OCI-LY7 (cell line): ENCODE data around the gene EEF1AKMT3. TPM values are rescaled to one million over a fixed set of nuclear protein-coding genes. Genes with fewer than 3 reads are reported as not detected.

Experiments
- BruUV-seq: library from RNA; stranded (reverse); fragments of 400-500 nt; replicated peaks from 2 replicates; lab custom pipeline; 2021; lab: Mats Ljungman, UMichigan
- CTCF ChIA-PET: fragments of 300-600 bp; sonication (Branson Sonifier 250); formaldehyde crosslinking; loops from one replicate; lab custom pipeline; 2022; ENCODE audit warnings: antibody characterized with exemption; ENCODE audit not compliant: unreplicated experiment; lab: Charles Lee
- POLR2A ChIA-PET: fragments of 300-600 bp; sonication (Branson Sonifier 250); formaldehyde crosslinking; loops from one replicate; lab custom pipeline; 2022; ENCODE audit warnings: antibody characterized with exemption; lab: Charles Lee
- DNase-seq: peaks from one replicate; pipeline ENCODE4 v3.0.0-alpha.2; 2015; ENCODE audit warnings: low spot score
- H2AFZ ChIP-seq: fragments of 200-600 bp; sonication (generic), shearing (Covaris generic); 2 replicates; pipeline ENCODE4 v1.6.1; 2014; ENCODE audit warnings: mild to moderate bottlenecking, antibody characterized with exemption, low read length, moderate library complexity
- H3K27ac ChIP-seq: fragments of 200-600 bp; sonication (generic); 2 replicates; pipeline ENCODE4 v1.5.1; 2014; ENCODE audit warnings: mixed run types, low read depth, mild to moderate bottlenecking, moderate library complexity, low read length, inconsistent platforms; ENCODE audit not compliant: poor library complexity, severe bottlenecking
- H3K36me3 ChIP-seq: fragments of 200-600 bp; sonication (generic); 2 replicates; pipeline ENCODE4 v1.6.1; 2014; ENCODE audit warnings: mild to moderate bottlenecking, antibody characterized with exemption, low read length, moderate library complexity, mixed read lengths; ENCODE audit not compliant: insufficient read depth
- H3K4me1 ChIP-seq: fragments of 200-600 bp; sonication (generic); 2 replicates; pipeline ENCODE4 v1.5.1; 2014; ENCODE audit warnings: mild to moderate bottlenecking, low read length; ENCODE audit not compliant: insufficient read depth, poor library complexity, severe bottlenecking
- H3K4me2 ChIP-seq: fragments of 200-600 bp; sonication (generic); 2 replicates; pipeline ENCODE4 v1.6.1; 2014; ENCODE audit warnings: mild to moderate bottlenecking, low read length
- H3K4me3 ChIP-seq: fragments of 200-600 bp; sonication (generic); 2 replicates; pipeline ENCODE4 v1.5.1; 2014; ENCODE audit warnings: mild to moderate bottlenecking, low read depth, low read length; ENCODE audit not compliant: poor library complexity, severe bottlenecking
- H3K79me2 ChIP-seq: fragments of 200-600 bp; sonication (generic); 2 replicates; pipeline ENCODE4 v1.6.1; 2016; ENCODE audit warnings: low read depth, mild to moderate bottlenecking, low read length, moderate library complexity, mixed read lengths; ENCODE audit not compliant: insufficient read depth
- H3K9me2 ChIP-seq: fragments of 200-600 bp; sonication (generic); 2 replicates; pipeline ENCODE4 v1.6.1; 2016; ENCODE audit warnings: mild to moderate bottlenecking, low read length, mixed read lengths; ENCODE audit not compliant: insufficient read depth
- H3K9me3 ChIP-seq: fragments of 200-600 bp; sonication (generic); 2 replicates; pipeline ENCODE4 v1.6.1; 2014; ENCODE audit warnings: mild to moderate bottlenecking, mixed run types, low read length, mixed read lengths
- H4K20me1 ChIP-seq: fragments of 200-600 bp; sonication (generic); 2 replicates; pipeline ENCODE4 v1.6.1; 2014; ENCODE audit warnings: mild to moderate bottlenecking, antibody characterized with exemption, low read length, moderate library complexity, mixed read lengths; ENCODE audit not compliant: insufficient read depth
- EZH2phosphoT487 ChIP-seq: fragments of 200-600 bp; sonication (generic); IDR thresholded peaks from 2 replicates; pipeline ENCODE4 v1.6.1; 2018; ENCODE audit warnings: low read depth, borderline replicate concordance, mild to moderate bottlenecking, mixed run types, antibody characterized with exemption, low read length, moderate library complexity, mixed read lengths
- intact Hi-C: fragments of 100-400 bp; cut with micrococcal nuclease; formaldehyde crosslinking; loops from one replicate; pipeline ENCODE4 v1.10.0; 2022; ENCODE audit not compliant: unreplicated experiment
- total RNA-seq, 2 experiments: library from RNA; depleted of rRNA in 1 of 2; stranded (reverse); fragments of >200 nt in 1 of 2; shearing (Covaris generic) in 1 of 2; gene quantifications; 2 replicates each; pipeline ENCODE4 v1.2.3, GENCODE V29; 2014 to 2022
- TF ChIP-seq, protein P1 (sequence below): fragments of 200-600 bp; sonication (generic); conservative IDR thresholded peaks from 2 replicates; pipeline ENCODE4 v1.5.1; 2014; ENCODE audit warnings: mild to moderate bottlenecking, antibody characterized with exemption, low read length, moderate library complexity, mixed read lengths

EEF1AKMT3 gene
- total RNA-seq, 2 experiments from 2014 or later, result 3.4 to 6.3 TPM

GRCh38 chr12:57823131-57823907, 50.9 kb downstream of the EEF1AKMT3 start:
- Histone ChIP-seq H3K27ac (no peak overlapping the region), H3K4me3 (no peak overlapping the region), H3K4me2 (no peak overlapping the region), H2AFZ (no peak overlapping the region), H3K4me1 (no peaks in the 10 kb centered on the region), H4K20me1 (no peaks in the 10 kb centered on the region), H3K36me3 (peaks cover 70% of the 10 kb centered on the region), H3K79me2 (no peaks in the 10 kb centered on the region), H3K9me2 (no peaks in the 10 kb centered on the region), H3K9me3 (no peaks in the 10 kb centered on the region)
- DNase-seq, result no peak
- ChIA-PET POLR2A (interaction anchor here (0.6 kb wide), 1 partner anchor 99 kb away, joined by 3 read pairs; no protein-coding TSS in a partner anchor), CTCF (no interaction called here)
- TF ChIP-seq EZH2phosphoT487, result no peak
- TF ChIP-seq, protein P1, sequence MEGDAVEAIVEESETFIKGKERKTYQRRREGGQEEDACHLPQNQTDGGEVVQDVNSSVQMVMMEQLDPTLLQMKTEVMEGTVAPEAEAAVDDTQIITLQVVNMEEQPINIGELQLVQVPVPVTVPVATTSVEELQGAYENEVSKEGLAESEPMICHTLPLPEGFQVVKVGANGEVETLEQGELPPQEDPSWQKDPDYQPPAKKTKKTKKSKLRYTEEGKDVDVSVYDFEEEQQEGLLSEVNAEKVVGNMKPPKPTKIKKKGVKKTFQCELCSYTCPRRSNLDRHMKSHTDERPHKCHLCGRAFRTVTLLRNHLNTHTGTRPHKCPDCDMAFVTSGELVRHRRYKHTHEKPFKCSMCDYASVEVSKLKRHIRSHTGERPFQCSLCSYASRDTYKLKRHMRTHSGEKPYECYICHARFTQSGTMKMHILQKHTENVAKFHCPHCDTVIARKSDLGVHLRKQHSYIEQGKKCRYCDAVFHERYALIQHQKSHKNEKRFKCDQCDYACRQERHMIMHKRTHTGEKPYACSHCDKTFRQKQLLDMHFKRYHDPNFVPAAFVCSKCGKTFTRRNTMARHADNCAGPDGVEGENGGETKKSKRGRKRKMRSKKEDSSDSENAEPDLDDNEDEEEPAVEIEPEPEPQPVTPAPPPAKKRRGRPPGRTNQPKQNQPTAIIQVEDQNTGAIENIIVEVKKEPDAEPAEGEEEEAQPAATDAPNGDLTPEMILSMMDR, result no peak
- intact Hi-C loops, result no loop called here
- BruUV-seq, result no TSS peak

GRCh38 chr12:57823908-57824640, 51.7 kb downstream of the EEF1AKMT3 start:
- no peak for DNase-seq
- no peak overlapping the region for H3K4me3 ChIP-seq
- no peaks in the 10 kb centered on the region for H3K79me2 ChIP-seq
- ChIA-PET CTCF (no interaction called here), POLR2A (interaction anchor here (0.6 to 1.1 kb wide), 2 partner anchors 71 to 76 kb away, joined by 3 read pairs; no protein-coding TSS in a partner anchor)
- intact Hi-C loops, result no loop called here
- no peak overlapping the region for H3K27ac ChIP-seq
- no peaks in the 10 kb centered on the region for H3K9me2 ChIP-seq
- TF ChIP-seq, protein P1, result no peak
- TF ChIP-seq EZH2phosphoT487, result no peak
- no peaks in the 10 kb centered on the region for H4K20me1 ChIP-seq
- no peak overlapping the region for H2AFZ ChIP-seq
- no peak overlapping the region for H3K4me2 ChIP-seq
- H3K9me3 ChIP-seq, result no peaks in the 10 kb centered on the region
- H3K4me1 ChIP-seq, result no peaks in the 10 kb centered on the region
- no TSS peak for BruUV-seq
- peaks cover 74% of the 10 kb centered on the region for H3K36me3 ChIP-seq
